WERI-Rb-1 (cell line): ENCODE results near the gene TTYH3.

Experiments used
- DNase-seq: peaks from one replicate; pipeline ENCODE4 v3.0.0-alpha.2; 2020
- H3K27ac ChIP-seq: fragments of 250-450 bp; sonication (Bioruptor Pico); 2 replicates; pipeline ENCODE4 v1.5.1; 2020; ENCODE audit warnings: mild to moderate bottlenecking, moderate library complexity
- H3K27me3 ChIP-seq: fragments of 250-450 bp; sonication (Bioruptor Pico); 2 replicates; pipeline ENCODE4 v1.5.1; 2021; ENCODE audit warnings: mild to moderate bottlenecking, low read depth, moderate library complexity; ENCODE audit not compliant: insufficient read depth, severe bottlenecking
- H3K36me3 ChIP-seq: fragments of 250-450 bp; sonication (Bioruptor Pico); 2 replicates; pipeline ENCODE4 v1.5.1; 2020; ENCODE audit warnings: mild to moderate bottlenecking, moderate library complexity
- H3K4me3 ChIP-seq: 2 replicates; pipeline ENCODE4 v1.5.1; 2011; ENCODE audit warnings: low read depth, mild to moderate bottlenecking, control low read depth, low read length
- H3K9me3 ChIP-seq: fragments of 250-450 bp; sonication (Bioruptor Pico); 2 replicates; pipeline ENCODE4 v1.5.1; 2021; ENCODE audit warnings: mild to moderate bottlenecking, moderate library complexity; ENCODE audit not compliant: severe bottlenecking
- TF ChIP-seq, protein P1 (sequence below): IDR thresholded peaks from 2 replicates; pipeline ENCODE4 v1.5.1; 2011; ENCODE audit warnings: low read depth, mild to moderate bottlenecking, control low read depth, inconsistent platforms, low read length

TTYH3 gene

DNA sequence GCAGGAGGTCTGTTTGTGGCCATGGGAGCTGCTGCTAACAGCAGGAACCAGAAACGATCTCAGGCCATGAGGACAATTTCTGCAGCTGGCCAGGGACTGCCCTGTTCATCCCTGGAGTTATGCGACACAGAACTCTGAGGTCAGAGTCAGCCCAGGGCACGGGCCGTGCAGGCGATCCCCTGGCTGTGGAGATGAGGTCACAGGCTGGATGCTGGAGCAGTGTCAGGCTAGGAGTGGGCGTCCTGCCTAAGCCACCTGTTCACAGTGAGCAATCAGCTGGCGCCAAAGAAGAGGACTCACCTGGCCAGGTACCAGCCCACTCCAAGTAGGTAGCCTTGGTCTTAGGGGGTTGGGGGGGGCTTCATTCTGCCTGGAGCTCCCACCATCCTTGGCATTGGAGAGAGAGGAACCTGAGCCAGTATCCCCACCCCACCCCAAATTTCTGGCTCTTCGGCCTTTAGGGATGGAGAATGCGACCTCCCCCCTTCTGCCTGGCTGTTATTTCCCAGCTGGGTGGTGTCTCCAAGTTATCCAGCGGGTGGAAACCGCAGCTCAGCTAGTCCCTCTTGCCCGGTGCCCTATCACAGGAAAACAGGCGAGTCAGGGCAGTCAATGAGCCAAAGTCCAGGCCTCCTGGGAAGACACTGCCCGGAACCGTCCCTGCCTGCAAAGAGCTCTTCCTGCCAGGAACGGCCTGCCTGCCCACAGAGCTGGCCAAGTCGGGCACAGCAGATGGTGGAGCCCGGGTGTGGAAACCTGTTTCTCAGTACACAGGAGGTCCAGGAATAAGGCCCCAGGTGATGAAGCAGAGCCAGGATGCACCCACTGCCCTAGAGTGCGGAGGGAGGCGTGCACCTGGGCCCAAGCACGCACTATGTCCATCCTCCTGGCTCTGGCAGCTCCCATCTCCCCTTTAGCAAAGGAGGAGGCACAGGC lies 1.8 kb upstream of the TTYH3 start:
- DNase-seq, result peak; percentile 69

GRCh38 chr7:2632733-2633537 lies 1.1 kb downstream of the TTYH3 start:
- peak; percentile 69 for DNase-seq
- Histone ChIP-seq H3K9me3 (no peaks in the 10 kb centered on the region), H3K36me3 (peaks cover 26% of the 10 kb centered on the region), H3K4me3 (peak overlapping the region; percentile 97), H3K27me3 (no peaks in the 10 kb centered on the region), H3K27ac (peak overlapping the region; percentile 85)
- TF ChIP-seq, protein P1, sequence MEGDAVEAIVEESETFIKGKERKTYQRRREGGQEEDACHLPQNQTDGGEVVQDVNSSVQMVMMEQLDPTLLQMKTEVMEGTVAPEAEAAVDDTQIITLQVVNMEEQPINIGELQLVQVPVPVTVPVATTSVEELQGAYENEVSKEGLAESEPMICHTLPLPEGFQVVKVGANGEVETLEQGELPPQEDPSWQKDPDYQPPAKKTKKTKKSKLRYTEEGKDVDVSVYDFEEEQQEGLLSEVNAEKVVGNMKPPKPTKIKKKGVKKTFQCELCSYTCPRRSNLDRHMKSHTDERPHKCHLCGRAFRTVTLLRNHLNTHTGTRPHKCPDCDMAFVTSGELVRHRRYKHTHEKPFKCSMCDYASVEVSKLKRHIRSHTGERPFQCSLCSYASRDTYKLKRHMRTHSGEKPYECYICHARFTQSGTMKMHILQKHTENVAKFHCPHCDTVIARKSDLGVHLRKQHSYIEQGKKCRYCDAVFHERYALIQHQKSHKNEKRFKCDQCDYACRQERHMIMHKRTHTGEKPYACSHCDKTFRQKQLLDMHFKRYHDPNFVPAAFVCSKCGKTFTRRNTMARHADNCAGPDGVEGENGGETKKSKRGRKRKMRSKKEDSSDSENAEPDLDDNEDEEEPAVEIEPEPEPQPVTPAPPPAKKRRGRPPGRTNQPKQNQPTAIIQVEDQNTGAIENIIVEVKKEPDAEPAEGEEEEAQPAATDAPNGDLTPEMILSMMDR, result no peak

More for the DNA sequence above, 1.8 kb upstream of the TTYH3 start:
- no peaks in the 10 kb centered on the region for H3K9me3 ChIP-seq
- peaks cover 14% of the 10 kb centered on the region for H3K36me3 ChIP-seq
- H3K27me3 ChIP-seq, result no peaks in the 10 kb centered on the region
- H3K4me3 ChIP-seq, result no peak overlapping the region
- no peak overlapping the region for H3K27ac ChIP-seq
- TF ChIP-seq, protein P1, result no peak

- Histone ChIP-seq H3K9me3 (no peaks in the 10 kb centered on the region), H3K4me3 (peak overlapping the region; percentile 97), H3K27ac (peak overlapping the region; percentile 85), H3K27me3 (no peaks in the 10 kb centered on the region), H3K36me3 (peaks cover 26% of the 10 kb centered on the region)
- TF ChIP-seq, protein P1, result no peak
- no peak for DNase-seq
These were observed 1.9 kb downstream of the TTYH3 start for GRCh38 chr7:2633538-2634266.

DNA sequence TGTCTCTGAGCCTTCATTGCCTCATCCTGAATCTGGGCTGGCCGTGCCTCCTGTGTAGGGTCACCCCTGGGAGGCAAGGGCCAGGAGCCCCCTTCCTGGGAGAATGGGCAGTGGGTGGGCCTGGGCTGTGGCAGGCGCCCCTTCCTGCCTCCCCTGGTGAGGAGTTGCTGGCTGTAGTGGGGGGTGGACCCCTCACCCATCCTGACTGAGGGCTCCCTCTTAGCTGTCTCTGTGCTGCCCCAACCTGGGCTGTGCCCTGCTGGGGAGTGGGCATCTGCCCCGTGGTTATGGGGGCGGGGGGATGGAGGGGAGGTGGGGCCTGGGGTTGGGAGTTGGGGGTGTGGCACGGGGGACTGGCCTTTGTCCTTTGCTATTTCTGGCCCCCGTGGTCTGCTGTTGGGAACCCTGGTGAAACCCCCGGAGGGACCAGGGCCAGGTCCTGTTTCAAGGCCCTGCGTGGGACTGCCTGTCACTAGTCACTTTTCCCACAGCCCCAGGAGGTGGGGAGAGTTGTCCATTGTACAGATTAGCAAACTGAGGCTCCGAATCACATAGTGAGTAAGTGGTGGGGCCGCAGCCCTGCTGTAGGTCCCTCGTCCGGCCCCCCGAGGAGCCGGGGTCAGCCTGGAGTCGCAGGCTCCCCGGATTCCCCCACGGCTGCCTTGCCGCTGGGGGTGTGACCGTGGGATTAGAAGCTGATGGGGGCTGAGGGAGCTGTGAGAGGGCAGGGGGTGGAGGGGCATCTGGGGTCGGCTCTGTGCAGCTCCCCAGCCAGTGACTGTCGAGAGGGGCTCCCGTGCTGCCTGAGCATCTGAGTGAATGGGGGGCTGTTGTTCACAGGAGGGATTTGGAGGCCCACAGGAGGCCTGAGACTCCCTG lies 2.7 kb downstream of the TTYH3 start:
- H3K27me3 ChIP-seq, result no peaks in the 10 kb centered on the region
- H3K27ac ChIP-seq, result no peak overlapping the region
- DNase-seq, result no peak
- no peak overlapping the region for H3K4me3 ChIP-seq
- H3K9me3 ChIP-seq, result no peaks in the 10 kb centered on the region
- TF ChIP-seq, protein P1, result no peak
- H3K36me3 ChIP-seq, result peaks cover 27% of the 10 kb centered on the region

DNA sequence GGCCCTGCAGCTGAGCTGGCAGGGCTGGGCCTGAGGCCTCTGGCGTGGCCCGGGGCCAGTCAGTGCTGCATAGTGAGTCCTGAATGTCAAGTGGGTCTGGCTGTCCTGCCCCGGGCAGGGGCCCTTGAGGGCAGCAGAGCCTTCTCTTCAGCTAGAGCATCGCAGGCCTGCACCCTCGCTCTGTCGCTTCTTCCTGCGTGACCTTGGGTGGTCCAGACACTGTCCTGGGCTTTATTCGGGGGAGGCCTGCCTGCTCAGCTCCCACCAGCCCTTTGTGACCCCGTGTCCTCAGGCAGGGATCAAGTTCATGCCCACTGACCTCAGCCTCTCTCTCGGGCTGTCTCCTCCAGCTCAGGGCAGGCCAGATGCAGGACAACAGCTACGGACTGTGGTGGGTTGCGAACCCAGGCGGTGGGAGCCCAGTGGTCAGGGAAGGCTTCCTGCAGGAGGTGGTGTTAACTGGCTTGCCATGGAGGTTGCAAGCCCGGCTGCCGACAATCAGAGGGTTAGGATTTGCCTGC lies 3.4 kb downstream of the TTYH3 start:
- Histone ChIP-seq H3K27me3 (no peaks in the 10 kb centered on the region), H3K4me3 (no peak overlapping the region), H3K36me3 (peaks cover 33% of the 10 kb centered on the region), H3K27ac (no peak overlapping the region), H3K9me3 (no peaks in the 10 kb centered on the region)
- DNase-seq, result no peak
- TF ChIP-seq, protein P1, result no peak
